ENCODE measurements around the gene PLEKHB1.
"Not testable (repeated sequence)": the region's sequence is repeated elsewhere in the genome, so short reads cannot be mapped to it uniquely, and the experiment has no call there.

Gene PLEKHB1

GRCh38 chr11:73661035-73661628 lies 14.8 kb downstream of the PLEKHB1 start:
- FAIRE-seq (peak; percentile 93), DNase-seq (ENCODE audit: insufficient read length) (peak; percentile 98)
- TF ChIP-seq POLR2A (IDR thresholded peaks at IDR 0.05; ENCODE audit: low read depth, low read length) (no peak), TAF1 (IDR thresholded peaks at IDR 0.05; ENCODE audit: borderline replicate concordance, low read depth, low read length) (no peak), POLR2AphosphoS5 (IDR thresholded peaks at IDR 0.05; ENCODE audit: low read depth, low read length) (no peak)

GRCh38 chr11:73662445-73663157 lies 16.2 kb downstream of the PLEKHB1 start:
- FAIRE-seq, result no peak
- DNase-seq (ENCODE audit: insufficient read length), result no peak
- TF ChIP-seq TAF1 (IDR thresholded peaks at IDR 0.05; ENCODE audit: borderline replicate concordance, low read depth, low read length) (no peak), POLR2A (IDR thresholded peaks at IDR 0.05; ENCODE audit: low read depth, low read length) (no peak), POLR2AphosphoS5 (IDR thresholded peaks at IDR 0.05; ENCODE audit: low read depth, low read length) (no peak)

- TF ChIP-seq POLR2A (IDR thresholded peaks at IDR 0.05; ENCODE audit: low read depth, low read length) (no peak), TAF1 (IDR thresholded peaks at IDR 0.05; ENCODE audit: borderline replicate concordance, low read depth, low read length) (no peak), POLR2AphosphoS5 (IDR thresholded peaks at IDR 0.05; ENCODE audit: low read depth, low read length) (no peak)
- FAIRE-seq, result no peak
- DNase-seq (ENCODE audit: insufficient read length), result no peak
These were observed 17.5 kb downstream of the PLEKHB1 start for GRCh38 chr11:73663604-73664495.

- no peak for FAIRE-seq
- no peak for TF ChIP-seq TAF1 (IDR thresholded peaks at IDR 0.05; ENCODE audit: borderline replicate concordance, low read depth, low read length)
- no peak for TF ChIP-seq POLR2AphosphoS5 (IDR thresholded peaks at IDR 0.05; ENCODE audit: low read depth, low read length)
- TF ChIP-seq POLR2A (IDR thresholded peaks at IDR 0.05; ENCODE audit: low read depth, low read length), result no peak
- no peak for DNase-seq (ENCODE audit: insufficient read length)
These were observed 18.5 kb downstream of the PLEKHB1 start for GRCh38 chr11:73664877-73665276.

GRCh38 chr11:73667891-73668290 lies 21.5 kb downstream of the PLEKHB1 start:
- TF ChIP-seq TAF1 (IDR thresholded peaks at IDR 0.05; ENCODE audit: borderline replicate concordance, low read depth, low read length), result no peak
- TF ChIP-seq POLR2AphosphoS5 (IDR thresholded peaks at IDR 0.05; ENCODE audit: low read depth, low read length), result no peak
- no peak for TF ChIP-seq POLR2A (IDR thresholded peaks at IDR 0.05; ENCODE audit: low read depth, low read length)
- FAIRE-seq (no peak), DNase-seq (ENCODE audit: insufficient read length) (no peak)

- TF ChIP-seq POLR2AphosphoS5 (IDR thresholded peaks at IDR 0.05; ENCODE audit: low read depth, low read length), result no peak
- TF ChIP-seq POLR2A (IDR thresholded peaks at IDR 0.05; ENCODE audit: low read depth, low read length), result no peak
- FAIRE-seq, result no peak
- DNase-seq (ENCODE audit: insufficient read length), result no peak
These were observed 24.4 kb downstream of the PLEKHB1 start for GRCh38 chr11:73670808-73671207.

GRCh38 chr11:73671701-73672100 lies 25.3 kb downstream of the PLEKHB1 start:
- DNase-seq (ENCODE audit: insufficient read length) (no peak), FAIRE-seq (no peak)
- TF ChIP-seq POLR2A (IDR thresholded peaks at IDR 0.05; ENCODE audit: low read depth, low read length), result no peak
- no peak for TF ChIP-seq TAF1 (IDR thresholded peaks at IDR 0.05; ENCODE audit: borderline replicate concordance, low read depth, low read length)
- TF ChIP-seq POLR2AphosphoS5 (IDR thresholded peaks at IDR 0.05; ENCODE audit: low read depth, low read length), result no peak

- DNase-seq (ENCODE audit: insufficient read length); FAIRE-seq: not testable (repeated sequence)
These were observed 30.2 kb downstream of the PLEKHB1 start for GRCh38 chr11:73676552-73676951.

- no peak for FAIRE-seq
- no peak for DNase-seq (ENCODE audit: insufficient read length)
- TF ChIP-seq POLR2A (IDR thresholded peaks at IDR 0.05; ENCODE audit: low read depth, low read length) (no peak), TAF1 (IDR thresholded peaks at IDR 0.05; ENCODE audit: borderline replicate concordance, low read depth, low read length) (no peak), POLR2AphosphoS5 (IDR thresholded peaks at IDR 0.05; ENCODE audit: low read depth, low read length) (no peak)
These were observed 34.3 kb downstream of the PLEKHB1 start for GRCh38 chr11:73680687-73681086.

GRCh38 chr11:73693899-73694525 lies 47.6 kb downstream of the PLEKHB1 start:
- no peak for DNase-seq (ENCODE audit: insufficient read length)
- no peak for FAIRE-seq
- no peak for TF ChIP-seq POLR2AphosphoS5 (IDR thresholded peaks at IDR 0.05; ENCODE audit: low read depth, low read length)
- no peak for TF ChIP-seq TAF1 (IDR thresholded peaks at IDR 0.05; ENCODE audit: borderline replicate concordance, low read depth, low read length)
- no peak for TF ChIP-seq POLR2A (IDR thresholded peaks at IDR 0.05; ENCODE audit: low read depth, low read length)

- no peak for TF ChIP-seq POLR2A (IDR thresholded peaks at IDR 0.05; ENCODE audit: low read depth, low read length)
- no peak for TF ChIP-seq POLR2AphosphoS5 (IDR thresholded peaks at IDR 0.05; ENCODE audit: low read depth, low read length)
- no peak for TF ChIP-seq TAF1 (IDR thresholded peaks at IDR 0.05; ENCODE audit: borderline replicate concordance, low read depth, low read length)
- DNase-seq (ENCODE audit: insufficient read length) (no peak), FAIRE-seq (no peak)
These were observed 58.7 kb downstream of the PLEKHB1 start for GRCh38 chr11:73705053-73705452.

Data from GM12892 (cell line).